Epithelial cell of proximal tubule (primary cell): Measurements from ENCODE around the gene CRELD2. TPM values are rescaled to one million over a fixed set of nuclear protein-coding genes. Genes with fewer than 3 reads are reported as not detected.
A peak's percentile ranks its signal among the peaks of the same experiment; 100 is the strongest.

ENCODE experiments used
- DNase-seq: peaks from one replicate; pipeline ENCODE4 v3.0.0-alpha.2; 2011; ENCODE audit warnings: low read depth
- H3K4me3 ChIP-seq: 2 replicates; pipeline ENCODE4 v1.5.1; 2011; ENCODE audit warnings: low read depth, mild to moderate bottlenecking, low read length
- total RNA-seq: library from RNA; depleted of rRNA; stranded (reverse); fragments of >200 nt; gene quantifications from 2 replicates; pipeline ENCODE4 v1.2.3, GENCODE V29; 2015
- TF ChIP-seq, protein P1 (sequence below): conservative IDR thresholded peaks from 2 replicates; pipeline ENCODE4 v1.5.1; 2012; ENCODE audit warnings: low read depth, mild to moderate bottlenecking, low read length

CRELD2 gene
- total RNA-seq, 1 donor from 2014 or later = 54.1 TPM

- DNase-seq = no peak
- TF ChIP-seq, protein P1, sequence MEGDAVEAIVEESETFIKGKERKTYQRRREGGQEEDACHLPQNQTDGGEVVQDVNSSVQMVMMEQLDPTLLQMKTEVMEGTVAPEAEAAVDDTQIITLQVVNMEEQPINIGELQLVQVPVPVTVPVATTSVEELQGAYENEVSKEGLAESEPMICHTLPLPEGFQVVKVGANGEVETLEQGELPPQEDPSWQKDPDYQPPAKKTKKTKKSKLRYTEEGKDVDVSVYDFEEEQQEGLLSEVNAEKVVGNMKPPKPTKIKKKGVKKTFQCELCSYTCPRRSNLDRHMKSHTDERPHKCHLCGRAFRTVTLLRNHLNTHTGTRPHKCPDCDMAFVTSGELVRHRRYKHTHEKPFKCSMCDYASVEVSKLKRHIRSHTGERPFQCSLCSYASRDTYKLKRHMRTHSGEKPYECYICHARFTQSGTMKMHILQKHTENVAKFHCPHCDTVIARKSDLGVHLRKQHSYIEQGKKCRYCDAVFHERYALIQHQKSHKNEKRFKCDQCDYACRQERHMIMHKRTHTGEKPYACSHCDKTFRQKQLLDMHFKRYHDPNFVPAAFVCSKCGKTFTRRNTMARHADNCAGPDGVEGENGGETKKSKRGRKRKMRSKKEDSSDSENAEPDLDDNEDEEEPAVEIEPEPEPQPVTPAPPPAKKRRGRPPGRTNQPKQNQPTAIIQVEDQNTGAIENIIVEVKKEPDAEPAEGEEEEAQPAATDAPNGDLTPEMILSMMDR = peak; percentile 54
- no peak overlapping the region for H3K4me3 ChIP-seq
Measured at GRCh38 chr22:49929211-49929979, 11.0 kb downstream of the CRELD2 start.

DNA sequence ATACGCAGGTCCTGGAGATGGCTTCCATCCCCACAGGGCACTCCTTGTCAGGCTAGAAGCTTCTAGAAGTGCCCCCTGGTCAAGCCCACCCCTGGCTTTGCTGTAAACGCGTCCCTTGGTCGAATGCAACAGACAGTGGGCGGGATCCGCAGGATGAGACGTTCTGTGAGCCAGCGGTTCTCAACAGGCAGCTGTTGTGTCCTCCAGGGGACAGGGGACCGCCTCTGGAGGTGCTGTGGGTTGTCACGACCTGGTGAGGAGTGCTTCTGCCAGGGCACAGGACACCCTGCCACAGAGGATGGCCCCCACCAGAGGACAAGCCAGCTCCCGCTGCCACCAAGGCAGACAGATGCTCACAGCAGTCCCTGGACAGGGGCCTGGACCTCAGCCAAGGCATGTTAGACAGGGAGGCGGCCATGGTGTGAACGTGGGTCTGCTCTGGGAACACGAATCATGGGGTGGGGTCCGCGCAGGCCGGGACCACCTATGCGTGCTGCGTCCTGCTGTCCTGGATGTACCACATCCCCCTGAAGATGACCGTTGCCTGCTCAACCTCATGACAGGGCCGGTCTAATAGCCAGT lies 11.7 kb downstream of the CRELD2 start:
- H3K4me3 ChIP-seq = no peak overlapping the region
- no peak for DNase-seq
- TF ChIP-seq, protein P1 = no peak

DNA sequence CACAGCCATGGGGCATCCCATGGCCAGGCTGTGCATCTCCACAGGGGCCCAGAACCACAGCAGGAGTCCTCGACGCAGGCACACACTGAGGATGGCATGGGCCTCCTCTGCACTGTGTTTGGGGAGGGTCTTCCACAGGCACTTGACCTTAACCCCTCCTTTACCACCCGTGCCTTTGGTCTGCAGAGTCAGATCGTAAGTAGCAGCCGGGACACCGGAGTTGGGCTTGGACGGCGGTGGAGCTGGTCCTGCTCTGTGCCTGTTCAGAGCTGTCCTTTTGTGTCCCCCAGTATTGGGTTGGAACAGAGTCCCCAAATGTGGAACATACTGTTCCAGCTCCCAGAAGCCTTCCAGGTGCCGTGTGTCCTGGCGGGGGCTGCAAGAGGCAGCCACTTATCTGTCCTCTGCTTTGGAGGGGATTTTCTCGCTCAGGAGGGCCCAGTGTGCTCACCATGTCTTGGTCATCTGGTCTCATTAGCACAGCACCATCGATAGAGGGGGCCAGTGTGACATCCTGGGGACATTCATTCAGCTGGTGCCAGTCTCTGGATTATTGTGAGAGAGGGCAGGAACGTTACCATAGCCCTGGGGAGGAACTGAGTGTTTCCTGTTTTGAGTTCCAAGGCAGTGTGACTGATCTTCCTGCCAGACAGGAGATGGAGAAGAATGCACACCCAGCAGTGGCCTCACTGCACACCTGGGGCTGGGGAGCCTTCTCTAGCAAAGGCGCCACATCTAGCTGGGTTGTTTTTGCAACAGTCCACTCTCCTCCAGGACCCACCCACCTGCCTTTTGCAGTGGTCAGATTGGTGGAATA lies 12.4 kb downstream of the CRELD2 start:
- TF ChIP-seq, protein P1 = peak; percentile 67
- no peak overlapping the region for H3K4me3 ChIP-seq
- DNase-seq = no peak

- peak overlapping the region; percentile 56 for H3K4me3 ChIP-seq
- TF ChIP-seq, protein P1 = no peak
Measured at GRCh38 chr22:49933236-49934159, 15.1 kb downstream of the CRELD2 start.

DNA sequence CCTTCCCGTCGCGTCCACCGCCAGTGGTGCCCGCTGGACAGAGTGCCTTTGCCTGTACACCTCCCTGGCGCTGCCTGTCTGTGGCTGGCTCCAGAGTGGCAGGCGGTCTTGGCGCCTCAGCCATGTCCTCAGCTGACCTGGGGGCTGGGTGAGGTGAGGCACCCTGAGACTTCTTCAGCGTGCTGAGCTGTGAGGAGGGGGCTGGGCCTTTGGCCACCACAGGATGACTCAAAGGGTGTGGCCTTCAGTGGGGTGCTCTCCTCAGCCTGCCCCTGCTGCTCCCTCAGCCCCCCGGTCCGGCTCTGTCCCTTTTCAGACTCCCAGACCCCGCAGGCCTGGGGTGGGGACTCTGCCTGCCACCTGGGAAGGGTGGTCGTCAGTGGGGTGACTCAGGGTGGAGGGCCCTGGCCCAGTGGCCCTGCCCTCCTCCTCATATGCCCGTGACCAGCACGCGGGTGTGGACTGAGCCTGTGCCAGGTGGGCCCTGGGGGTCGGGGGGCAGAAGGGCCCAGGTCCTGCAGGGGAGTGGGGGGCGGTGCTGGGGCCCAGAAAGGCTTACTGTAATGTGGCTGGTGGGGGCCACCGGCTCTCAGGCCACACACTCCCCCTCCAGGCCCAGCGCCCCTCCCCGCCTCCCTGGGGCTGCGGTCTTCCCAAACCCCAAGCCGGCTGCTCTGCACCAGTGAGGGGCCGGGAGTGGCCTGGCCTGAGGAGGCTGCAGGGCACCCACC lies 15.9 kb downstream of the CRELD2 start:
- TF ChIP-seq, protein P1 = no peak
- H3K4me3 ChIP-seq = peak overlapping the region; percentile 56
- DNase-seq = no peak

More at GRCh38 chr22:49933236-49934159, 15.1 kb downstream of the CRELD2 start:
- no peak for DNase-seq
